WERI-Rb-1 (cell line): ENCODE data around the gene CHRND.

ENCODE experiments used
- DNase-seq: peaks from one replicate; pipeline ENCODE4 v3.0.0-alpha.2; 2020
- H3K27ac ChIP-seq: fragments of 250-450 bp; sonication (Bioruptor Pico); 2 replicates; pipeline ENCODE4 v1.5.1; 2020; ENCODE audit warnings: mild to moderate bottlenecking, moderate library complexity
- H3K27me3 ChIP-seq: fragments of 250-450 bp; sonication (Bioruptor Pico); 2 replicates; pipeline ENCODE4 v1.5.1; 2021; ENCODE audit warnings: mild to moderate bottlenecking, low read depth, moderate library complexity; ENCODE audit not compliant: insufficient read depth, severe bottlenecking
- H3K36me3 ChIP-seq: fragments of 250-450 bp; sonication (Bioruptor Pico); 2 replicates; pipeline ENCODE4 v1.5.1; 2020; ENCODE audit warnings: mild to moderate bottlenecking, moderate library complexity
- H3K4me3 ChIP-seq: 2 replicates; pipeline ENCODE4 v1.5.1; 2011; ENCODE audit warnings: low read depth, mild to moderate bottlenecking, control low read depth, low read length
- H3K9me3 ChIP-seq: fragments of 250-450 bp; sonication (Bioruptor Pico); 2 replicates; pipeline ENCODE4 v1.5.1; 2021; ENCODE audit warnings: mild to moderate bottlenecking, moderate library complexity; ENCODE audit not compliant: severe bottlenecking
- TF ChIP-seq, protein P1 (sequence below): IDR thresholded peaks from 2 replicates; pipeline ENCODE4 v1.5.1; 2011; ENCODE audit warnings: low read depth, mild to moderate bottlenecking, control low read depth, inconsistent platforms, low read length

Gene CHRND

DNA sequence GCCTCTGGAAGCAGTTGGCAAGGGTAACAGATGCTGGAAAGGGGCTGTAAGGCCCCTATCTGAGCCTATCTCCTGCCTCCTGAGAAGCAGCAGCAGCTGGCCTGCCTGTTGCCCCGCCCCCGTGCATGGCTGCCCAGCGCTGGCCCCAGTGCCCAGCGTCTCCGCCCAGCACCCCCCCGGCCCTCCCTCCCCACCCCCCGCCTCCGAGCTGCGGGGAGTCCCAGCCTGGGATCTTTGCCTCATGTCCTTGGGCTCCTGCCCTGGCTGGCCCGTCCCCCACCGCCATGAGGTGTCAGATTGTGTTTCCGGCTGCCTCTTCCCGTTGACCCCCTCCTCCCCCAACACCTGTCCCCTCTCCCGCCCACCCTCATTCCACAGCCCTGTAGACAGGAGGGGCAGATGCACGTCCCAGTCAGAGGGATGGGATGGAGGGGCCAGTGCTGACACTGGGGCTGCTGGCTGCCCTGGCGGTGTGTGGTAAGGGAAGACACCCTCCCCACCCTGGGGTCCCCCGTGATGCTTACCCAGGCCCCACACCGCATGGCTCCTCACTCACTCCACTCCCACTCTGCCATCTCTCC lies at the start of gene CHRND:
Gene CHRND, plus strand, starts transcription at position 370 of the 581 bp plus-strand sequence. Its CDS starts 56 bp downstream, at position 426.
- peaks cover 24% of the 10 kb centered on the region for H3K27me3 ChIP-seq
- TF ChIP-seq, protein P1, sequence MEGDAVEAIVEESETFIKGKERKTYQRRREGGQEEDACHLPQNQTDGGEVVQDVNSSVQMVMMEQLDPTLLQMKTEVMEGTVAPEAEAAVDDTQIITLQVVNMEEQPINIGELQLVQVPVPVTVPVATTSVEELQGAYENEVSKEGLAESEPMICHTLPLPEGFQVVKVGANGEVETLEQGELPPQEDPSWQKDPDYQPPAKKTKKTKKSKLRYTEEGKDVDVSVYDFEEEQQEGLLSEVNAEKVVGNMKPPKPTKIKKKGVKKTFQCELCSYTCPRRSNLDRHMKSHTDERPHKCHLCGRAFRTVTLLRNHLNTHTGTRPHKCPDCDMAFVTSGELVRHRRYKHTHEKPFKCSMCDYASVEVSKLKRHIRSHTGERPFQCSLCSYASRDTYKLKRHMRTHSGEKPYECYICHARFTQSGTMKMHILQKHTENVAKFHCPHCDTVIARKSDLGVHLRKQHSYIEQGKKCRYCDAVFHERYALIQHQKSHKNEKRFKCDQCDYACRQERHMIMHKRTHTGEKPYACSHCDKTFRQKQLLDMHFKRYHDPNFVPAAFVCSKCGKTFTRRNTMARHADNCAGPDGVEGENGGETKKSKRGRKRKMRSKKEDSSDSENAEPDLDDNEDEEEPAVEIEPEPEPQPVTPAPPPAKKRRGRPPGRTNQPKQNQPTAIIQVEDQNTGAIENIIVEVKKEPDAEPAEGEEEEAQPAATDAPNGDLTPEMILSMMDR, result no peak
- H3K4me3 ChIP-seq, result no peak within 1 kb of the TSS
- no peaks in the 10 kb centered on the region for H3K36me3 ChIP-seq
- H3K27ac ChIP-seq, result no peak within 1 kb of the TSS
- peak; percentile 80 for DNase-seq
- no peaks in the 10 kb centered on the region for H3K9me3 ChIP-seq

DNA sequence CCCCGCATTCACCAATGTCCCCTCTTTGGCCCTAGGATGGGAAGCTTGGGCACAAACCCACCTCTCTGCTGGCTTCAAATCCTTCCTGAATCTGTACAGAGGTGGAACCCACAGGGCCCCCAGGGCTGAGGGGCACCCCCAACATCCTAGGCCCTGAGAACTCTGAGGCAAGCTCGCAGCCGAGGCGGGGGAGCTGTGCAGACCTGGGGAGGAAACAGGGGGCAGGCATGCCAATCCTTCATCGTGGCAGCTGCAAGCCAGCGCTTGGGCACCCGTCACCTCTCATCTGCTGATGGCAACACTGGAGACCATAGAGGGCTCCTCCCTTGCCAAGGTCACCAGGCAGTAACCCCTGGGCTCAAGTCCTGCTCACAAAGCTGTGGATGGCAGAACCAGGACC lies 49.2 kb upstream of the CHRND start:
- Histone ChIP-seq H3K27me3 (peaks cover 4% of the 10 kb centered on the region), H3K27ac (no peak overlapping the region), H3K9me3 (peaks cover 3% of the 10 kb centered on the region), H3K4me3 (no peak overlapping the region), H3K36me3 (no peaks in the 10 kb centered on the region)
- TF ChIP-seq, protein P1, result no peak
- DNase-seq, result no peak

DNA sequence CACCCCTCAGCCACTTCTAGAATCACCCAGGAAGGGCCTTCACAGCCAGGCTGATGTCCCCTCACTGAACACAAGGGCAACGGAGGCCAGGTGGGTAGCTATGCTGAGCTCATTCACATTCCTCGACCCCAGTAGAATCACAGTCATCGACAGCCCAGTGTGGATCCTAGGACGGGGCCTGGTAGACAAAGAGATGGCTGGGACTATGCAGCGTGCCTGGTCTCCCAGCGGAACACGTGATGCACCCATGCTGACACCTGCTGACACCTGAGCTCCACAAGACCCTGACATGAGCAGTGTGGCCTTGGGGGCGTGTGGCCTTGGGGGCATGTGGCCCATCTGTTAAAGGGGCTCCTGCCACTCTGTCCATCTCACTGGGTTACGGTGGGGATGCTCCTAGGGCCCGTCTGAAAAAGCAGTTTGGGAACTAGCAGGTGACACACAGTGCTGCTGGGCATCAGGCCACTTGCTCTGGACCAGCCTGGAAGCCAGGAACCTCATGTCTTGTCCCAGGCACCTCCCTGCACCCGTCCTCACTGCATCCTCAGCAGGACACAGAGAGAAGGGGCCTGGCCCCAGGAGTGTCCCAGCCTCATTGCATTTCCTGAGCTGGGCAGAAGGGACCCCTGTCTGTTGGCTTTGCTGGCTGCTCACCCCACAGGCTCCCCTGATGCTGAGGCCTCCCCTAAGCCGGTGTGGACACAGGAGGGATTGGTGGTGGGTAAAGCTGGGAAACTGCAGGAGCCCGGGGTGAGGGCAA lies 48.0 kb upstream of the CHRND start:
- no peaks in the 10 kb centered on the region for H3K36me3 ChIP-seq
- no peak overlapping the region for H3K4me3 ChIP-seq
- H3K27me3 ChIP-seq, result peaks cover 4% of the 10 kb centered on the region
- peak; percentile 3 for DNase-seq
- H3K9me3 ChIP-seq, result no peaks in the 10 kb centered on the region
- TF ChIP-seq, protein P1, result no peak
- H3K27ac ChIP-seq, result no peak overlapping the region

DNA sequence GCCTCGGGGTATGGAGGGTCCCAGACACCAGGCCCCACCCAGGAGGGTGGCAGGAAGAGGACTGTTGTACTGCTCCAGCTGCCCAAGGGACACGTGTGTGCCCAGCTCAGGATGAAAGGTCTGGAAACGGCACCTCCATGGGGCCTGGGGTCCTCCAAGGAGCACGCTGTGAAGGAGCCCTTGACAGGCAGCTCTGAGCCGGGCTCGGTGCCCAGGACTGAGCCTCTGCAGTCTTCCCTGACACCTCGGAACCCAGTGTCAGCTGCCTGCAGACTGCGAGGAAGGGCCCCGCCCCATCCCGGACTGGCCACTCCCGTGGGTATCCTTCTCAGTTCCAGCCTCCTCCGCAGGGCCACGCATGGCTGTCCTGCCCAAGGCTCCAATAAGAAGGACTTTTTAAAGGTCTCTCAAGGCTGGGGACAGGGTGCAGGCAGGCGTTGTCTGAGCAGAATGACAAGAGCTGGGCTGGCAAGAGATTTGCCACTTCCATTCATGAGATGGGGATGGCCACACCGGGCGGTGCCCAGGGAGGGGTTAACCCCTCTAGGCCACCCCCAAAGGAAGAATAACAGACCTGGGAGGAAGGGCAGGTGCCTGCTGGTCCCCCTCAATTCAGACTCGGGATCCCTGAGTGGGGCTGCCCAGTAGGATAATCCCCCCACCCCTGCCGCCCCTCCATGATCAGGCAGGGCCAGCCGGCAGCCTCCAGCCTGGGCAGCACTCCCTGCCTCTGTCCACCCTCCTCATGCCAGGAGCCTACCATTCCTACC lies 47.2 kb upstream of the CHRND start:
- no peak overlapping the region for H3K4me3 ChIP-seq
- no peak for DNase-seq
- H3K36me3 ChIP-seq, result no peaks in the 10 kb centered on the region
- H3K9me3 ChIP-seq, result no peaks in the 10 kb centered on the region
- H3K27ac ChIP-seq, result no peak overlapping the region
- TF ChIP-seq, protein P1, result no peak
- peaks cover 4% of the 10 kb centered on the region for H3K27me3 ChIP-seq

- Histone ChIP-seq H3K36me3 (no peaks in the 10 kb centered on the region), H3K27me3 (peaks cover 5% of the 10 kb centered on the region), H3K27ac (no peak overlapping the region), H3K4me3 (no peak overlapping the region), H3K9me3 (no peaks in the 10 kb centered on the region)
- DNase-seq, result no peak
- TF ChIP-seq, protein P1, result peak; percentile 48; the same call in 1 of the 2 replicates
Measured at GRCh38 chr2:232479341-232480200, 46.4 kb upstream of the CHRND start.
